PC-3 (cell line): ENCODE data around the gene RAB40C. TPM values are rescaled to one million over a fixed set of nuclear protein-coding genes. Genes with fewer than 3 reads are reported as not detected.

Source experiments
- ATAC-seq: fragments of 200-7000 bp; cut with Tn5 transposase; 2 replicates; pipeline ENCODE4 v1.9.1; 2020; ENCODE audit warnings: mild to moderate bottlenecking, moderate library complexity
- BruUV-seq: library from RNA; stranded (reverse); fragments of 400-500 nt; replicated peaks from 2 replicates; lab custom pipeline; 2021; lab: Mats Ljungman, UMichigan
- CTCF ChIA-PET: fragments of 300-600 bp; sonication (Branson Sonifier 250); formaldehyde crosslinking; loops from one replicate; lab custom pipeline; 2022; ENCODE audit warnings: antibody characterized with exemption; lab: Charles Lee
- POLR2A ChIA-PET: fragments of 300-600 bp; sonication (Branson Sonifier 250); formaldehyde crosslinking; loops from one replicate; lab custom pipeline; 2022; ENCODE audit warnings: antibody characterized with exemption; ENCODE audit not compliant: unreplicated experiment; lab: Charles Lee
- DNase-seq: peaks from one replicate; pipeline ENCODE4 v3.0.0-alpha.2; 2015
- H2AFZ ChIP-seq: fragments of 300-600 bp; sonication (generic); 2 replicates; pipeline ENCODE4 v1.6.0; 2016; ENCODE audit warnings: antibody characterized with exemption, low read length
- H3F3A ChIP-seq: fragments of 300-600 bp; sonication (generic); one replicate; pipeline ENCODE4 v1.6.0; 2017; ENCODE audit warnings: antibody characterized with exemption, low read length, control low read depth, mild to moderate bottlenecking; ENCODE audit not compliant: unreplicated experiment
- H3K27ac ChIP-seq: fragments of 300-600 bp; sonication (generic); 2 replicates; pipeline ENCODE4 v1.5.1; 2016; ENCODE audit warnings: mild to moderate bottlenecking, low read length
- H3K27me3 ChIP-seq: fragments of 300-600 bp; sonication (generic); 2 replicates; pipeline ENCODE4 v1.6.1; 2016; ENCODE audit warnings: low read length, mixed read lengths
- H3K36me3 ChIP-seq: fragments of 300-600 bp; sonication (generic); 2 replicates; pipeline ENCODE4 v1.6.1; 2016; ENCODE audit warnings: low read depth, mixed run types, low read length, mixed read lengths
- H3K4me1 ChIP-seq: fragments of 300-600 bp; sonication (generic); 2 replicates; pipeline ENCODE4 v1.5.1; 2016; ENCODE audit warnings: low read length; ENCODE audit not compliant: insufficient read depth
- H3K4me2 ChIP-seq: fragments of 300-600 bp; sonication (generic); 2 replicates; pipeline ENCODE4 v1.6.0; 2016; ENCODE audit warnings: low read length
- H3K4me3 ChIP-seq: fragments of 300-600 bp; sonication (generic); 2 replicates; pipeline ENCODE4 v1.5.1; 2016; ENCODE audit warnings: mild to moderate bottlenecking, low read length, mixed read lengths
- H3K79me2 ChIP-seq: fragments of 300-600 bp; sonication (generic); 2 replicates; pipeline ENCODE4 v1.6.1; 2017; ENCODE audit warnings: low read length, mixed read lengths
- H3K9ac ChIP-seq: fragments of 300-600 bp; sonication (generic); 2 replicates; pipeline ENCODE4 v1.6.0; 2016; ENCODE audit warnings: mild to moderate bottlenecking, low read length
- H3K9me2 ChIP-seq: fragments of 300-600 bp; sonication (generic); replicated peaks from 2 replicates; pipeline ENCODE4 v1.6.1; 2016; ENCODE audit warnings: mixed run types, low read length, mixed read lengths
- H3K9me3 ChIP-seq: fragments of 300-600 bp; sonication (generic); 2 replicates; pipeline ENCODE4 v1.6.1; 2016; ENCODE audit warnings: low read length, mixed read lengths
- H4K20me1 ChIP-seq: fragments of 300-600 bp; sonication (generic); 2 replicates; pipeline ENCODE4 v1.6.1; 2016; ENCODE audit warnings: low read length, mixed read lengths
- CTCF ChIP-seq: fragments of 300-600 bp; sonication (generic); conservative IDR thresholded peaks from 2 replicates; pipeline ENCODE4 v1.5.1; 2017; ENCODE audit warnings: antibody characterized with exemption, low read depth, mild to moderate bottlenecking, low read length
- EZH2 ChIP-seq: fragments of 300-600 bp; sonication (generic); IDR thresholded peaks from one replicate; pipeline ENCODE4 v1.6.1; 2017; ENCODE audit warnings: antibody characterized with exemption, mild to moderate bottlenecking, low read length; ENCODE audit not compliant: unreplicated experiment
- EZH2phosphoT487 ChIP-seq: fragments of 300-600 bp; sonication (generic); IDR thresholded peaks from 2 replicates; pipeline ENCODE4 v1.6.1; 2018; ENCODE audit warnings: mild to moderate bottlenecking, antibody characterized with exemption, low read length, borderline replicate concordance
- intact Hi-C: fragments of 100-400 bp; cut with micrococcal nuclease; formaldehyde crosslinking; loops from 2 replicates; pipeline ENCODE4 v1.9.0; 2023
- total RNA-seq: library from RNA; depleted of rRNA; stranded (reverse); fragments of >200 nt; gene quantifications from 2 replicates; pipeline ENCODE4 v1.2.3, GENCODE V29; 2014

RAB40C gene
- total RNA-seq, 1 experiment from 2014 or later, result 19.5 TPM

DNA sequence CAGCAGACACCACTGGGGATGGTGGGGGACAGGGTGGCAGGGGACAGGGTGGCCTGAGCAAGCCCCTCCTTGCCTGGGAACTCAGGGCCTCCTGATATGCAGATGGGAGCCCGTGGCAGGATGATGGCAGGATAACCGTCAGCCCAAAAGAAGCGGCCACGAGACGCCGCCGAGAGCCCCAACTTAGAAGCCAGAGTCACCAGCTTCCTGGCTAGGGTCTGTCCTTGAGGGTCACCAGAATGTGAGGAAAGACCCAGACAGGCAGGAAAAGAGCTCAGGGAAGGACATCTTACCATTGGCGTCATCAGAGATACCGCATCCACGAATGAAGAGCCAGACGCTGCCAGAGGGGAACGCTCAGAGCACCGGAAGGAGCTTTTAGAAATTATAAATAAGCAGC is 19.4 kb downstream of the RAB40C start:
- no peaks in the 10 kb centered on the region for H3K36me3 ChIP-seq
- peaks cover 13% of the 10 kb centered on the region; the same call in 1 of the 2 replicates for H3K79me2 ChIP-seq
- no peak overlapping the region for H3K27ac ChIP-seq
- no TSS peak for BruUV-seq
- H3K4me2 ChIP-seq, result no peak overlapping the region
- ChIA-PET CTCF (no interaction called here), POLR2A (interaction anchor here (0.6 kb wide), 1 partner anchor 402 kb away, joined by 4 read pairs; no protein-coding TSS in a partner anchor)
- H3K9ac ChIP-seq, result no peak overlapping the region
- no peaks in the 10 kb centered on the region for H4K20me1 ChIP-seq
- ATAC-seq (no peak), DNase-seq (no peak)
- H2AFZ ChIP-seq, result no peak overlapping the region
- no peaks in the 10 kb centered on the region for H3F3A ChIP-seq
- no peaks in the 10 kb centered on the region for H3K27me3 ChIP-seq
- H3K9me3 ChIP-seq, result no peaks in the 10 kb centered on the region
- no peaks in the 10 kb centered on the region for H3K4me1 ChIP-seq
- no peak overlapping the region for H3K4me3 ChIP-seq
- no peak for TF ChIP-seq EZH2
- H3K9me2 ChIP-seq, result no peaks in the 10 kb centered on the region
- intact Hi-C loops, result no loop called here

- Histone ChIP-seq H3K4me3 (no peak overlapping the region), H3K9me2 (no peaks in the 10 kb centered on the region), H3K4me2 (no peak overlapping the region), H3K4me1 (no peaks in the 10 kb centered on the region), H3K79me2 (peaks cover 8% of the 10 kb centered on the region; the same call in 1 of the 2 replicates), H3K9ac (no peak overlapping the region), H3K36me3 (no peaks in the 10 kb centered on the region), H3K27ac (no peak overlapping the region), H3K9me3 (no peaks in the 10 kb centered on the region), H3F3A (no peaks in the 10 kb centered on the region), H4K20me1 (no peaks in the 10 kb centered on the region), H3K27me3 (no peaks in the 10 kb centered on the region), H2AFZ (no peak overlapping the region)
- ChIA-PET CTCF (no interaction called here), POLR2A (no interaction called here)
- ATAC-seq (no peak), DNase-seq (no peak)
- intact Hi-C loops, result no loop called here
- BruUV-seq, result no TSS peak
- TF ChIP-seq CTCF, result no peak
- no peak for TF ChIP-seq EZH2phosphoT487
- no peak for TF ChIP-seq EZH2
Observed at GRCh38 chr16:609984-610383, 20.1 kb downstream of the RAB40C start.

DNA sequence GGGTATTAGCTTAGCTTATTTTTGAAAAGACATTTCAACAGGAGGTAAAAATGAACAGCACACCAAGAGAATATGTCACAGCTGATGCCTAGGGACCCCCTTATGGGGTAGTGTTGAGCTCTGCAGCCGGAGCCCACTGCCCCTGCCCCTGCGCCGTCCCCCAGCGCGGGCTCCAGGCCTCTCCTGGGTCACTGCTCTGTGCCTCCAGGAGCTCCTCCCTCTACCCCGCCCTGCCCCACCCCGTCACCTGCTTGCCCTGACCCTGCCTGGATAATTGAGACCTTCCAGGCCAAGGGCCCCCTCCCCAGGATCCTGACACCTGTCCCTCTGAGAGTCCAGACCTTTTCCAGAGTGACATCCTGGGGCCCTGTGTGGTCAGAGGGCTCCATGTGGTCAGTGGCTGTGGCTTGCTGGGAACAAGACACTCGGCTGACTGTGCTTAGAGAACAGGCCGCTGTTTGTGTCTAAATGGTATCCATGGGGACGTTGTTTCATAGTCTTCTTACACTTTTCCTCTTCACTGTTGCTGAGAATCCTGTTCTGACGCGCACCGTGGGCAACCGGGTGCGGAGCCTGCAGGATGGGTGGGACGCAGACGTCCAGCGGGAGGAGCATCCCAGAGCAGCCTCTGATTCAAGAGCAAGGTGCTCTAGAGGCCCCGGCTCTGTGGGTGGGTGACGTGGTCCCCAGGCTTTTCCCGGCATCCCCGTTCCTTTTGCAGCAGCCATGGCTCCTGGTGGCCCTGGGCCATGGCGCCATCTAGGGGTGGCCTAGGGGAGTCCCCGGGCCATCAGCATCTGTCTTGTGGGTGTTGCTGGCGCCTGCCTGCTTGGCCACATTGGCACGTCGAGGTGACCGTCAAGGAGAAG is 20.9 kb downstream of the RAB40C start:
- no peaks in the 10 kb centered on the region for H4K20me1 ChIP-seq
- H3F3A ChIP-seq, result no peaks in the 10 kb centered on the region
- ChIA-PET POLR2A (no interaction called here), CTCF (no interaction called here)
- intact Hi-C loops, result no loop called here
- H3K27ac ChIP-seq, result no peak overlapping the region
- no peak overlapping the region for H3K4me2 ChIP-seq
- H3K9me2 ChIP-seq, result no peaks in the 10 kb centered on the region
- H3K36me3 ChIP-seq, result no peaks in the 10 kb centered on the region
- no peak overlapping the region for H3K9ac ChIP-seq
- H3K4me3 ChIP-seq, result no peak overlapping the region
- H2AFZ ChIP-seq, result no peak overlapping the region
- H3K4me1 ChIP-seq, result no peaks in the 10 kb centered on the region
- BruUV-seq, result no TSS peak
- TF ChIP-seq EZH2phosphoT487 (no peak), CTCF (peak; percentile 57)
- DNase-seq (no peak), ATAC-seq (peak; percentile 24; the same call in 1 of the 2 replicates)
- H3K27me3 ChIP-seq, result no peaks in the 10 kb centered on the region
- no peaks in the 10 kb centered on the region for H3K9me3 ChIP-seq
- 0 out of 2 replicates have a peak, but pooled peaks cover under 1% of the 10 kb centered on the region for H3K79me2 ChIP-seq
